PC-3 (cell line): ENCODE data around the gene MACROD2. TPM values are rescaled to one million over a fixed set of nuclear protein-coding genes. Genes with fewer than 3 reads are reported as not detected.

ENCODE experiments used
- ATAC-seq: fragments of 200-7000 bp; cut with Tn5 transposase; 2 replicates; pipeline ENCODE4 v1.9.1; 2020; ENCODE audit warnings: mild to moderate bottlenecking, moderate library complexity
- BruUV-seq: library from RNA; stranded (reverse); fragments of 400-500 nt; replicated peaks from 2 replicates; lab custom pipeline; 2021; lab: Mats Ljungman, UMichigan
- CTCF ChIA-PET: fragments of 300-600 bp; sonication (Branson Sonifier 250); formaldehyde crosslinking; loops from one replicate; lab custom pipeline; 2022; ENCODE audit warnings: antibody characterized with exemption; lab: Charles Lee
- POLR2A ChIA-PET: fragments of 300-600 bp; sonication (Branson Sonifier 250); formaldehyde crosslinking; loops from one replicate; lab custom pipeline; 2022; ENCODE audit warnings: antibody characterized with exemption; ENCODE audit not compliant: unreplicated experiment; lab: Charles Lee
- DNase-seq: peaks from one replicate; pipeline ENCODE4 v3.0.0-alpha.2; 2015
- H2AFZ ChIP-seq: fragments of 300-600 bp; sonication (generic); 2 replicates; pipeline ENCODE4 v1.6.0; 2016; ENCODE audit warnings: antibody characterized with exemption, low read length
- H3F3A ChIP-seq: fragments of 300-600 bp; sonication (generic); one replicate; pipeline ENCODE4 v1.6.0; 2017; ENCODE audit warnings: antibody characterized with exemption, low read length, control low read depth, mild to moderate bottlenecking; ENCODE audit not compliant: unreplicated experiment
- H3K27ac ChIP-seq: fragments of 300-600 bp; sonication (generic); 2 replicates; pipeline ENCODE4 v1.5.1; 2016; ENCODE audit warnings: mild to moderate bottlenecking, low read length
- H3K27me3 ChIP-seq: fragments of 300-600 bp; sonication (generic); 2 replicates; pipeline ENCODE4 v1.6.1; 2016; ENCODE audit warnings: low read length, mixed read lengths
- H3K36me3 ChIP-seq: fragments of 300-600 bp; sonication (generic); 2 replicates; pipeline ENCODE4 v1.6.1; 2016; ENCODE audit warnings: low read depth, mixed run types, low read length, mixed read lengths
- H3K4me1 ChIP-seq: fragments of 300-600 bp; sonication (generic); 2 replicates; pipeline ENCODE4 v1.5.1; 2016; ENCODE audit warnings: low read length; ENCODE audit not compliant: insufficient read depth
- H3K4me2 ChIP-seq: fragments of 300-600 bp; sonication (generic); 2 replicates; pipeline ENCODE4 v1.6.0; 2016; ENCODE audit warnings: low read length
- H3K4me3 ChIP-seq: fragments of 300-600 bp; sonication (generic); 2 replicates; pipeline ENCODE4 v1.5.1; 2016; ENCODE audit warnings: mild to moderate bottlenecking, low read length, mixed read lengths
- H3K79me2 ChIP-seq: fragments of 300-600 bp; sonication (generic); 2 replicates; pipeline ENCODE4 v1.6.1; 2017; ENCODE audit warnings: low read length, mixed read lengths
- H3K9ac ChIP-seq: fragments of 300-600 bp; sonication (generic); 2 replicates; pipeline ENCODE4 v1.6.0; 2016; ENCODE audit warnings: mild to moderate bottlenecking, low read length
- H3K9me2 ChIP-seq: fragments of 300-600 bp; sonication (generic); replicated peaks from 2 replicates; pipeline ENCODE4 v1.6.1; 2016; ENCODE audit warnings: mixed run types, low read length, mixed read lengths
- H3K9me3 ChIP-seq: fragments of 300-600 bp; sonication (generic); 2 replicates; pipeline ENCODE4 v1.6.1; 2016; ENCODE audit warnings: low read length, mixed read lengths
- H4K20me1 ChIP-seq: fragments of 300-600 bp; sonication (generic); 2 replicates; pipeline ENCODE4 v1.6.1; 2016; ENCODE audit warnings: low read length, mixed read lengths
- CTCF ChIP-seq: fragments of 300-600 bp; sonication (generic); conservative IDR thresholded peaks from 2 replicates; pipeline ENCODE4 v1.5.1; 2017; ENCODE audit warnings: antibody characterized with exemption, low read depth, mild to moderate bottlenecking, low read length
- EZH2 ChIP-seq: fragments of 300-600 bp; sonication (generic); IDR thresholded peaks from one replicate; pipeline ENCODE4 v1.6.1; 2017; ENCODE audit warnings: antibody characterized with exemption, mild to moderate bottlenecking, low read length; ENCODE audit not compliant: unreplicated experiment
- EZH2phosphoT487 ChIP-seq: fragments of 300-600 bp; sonication (generic); IDR thresholded peaks from 2 replicates; pipeline ENCODE4 v1.6.1; 2018; ENCODE audit warnings: mild to moderate bottlenecking, antibody characterized with exemption, low read length, borderline replicate concordance
- intact Hi-C: fragments of 100-400 bp; cut with micrococcal nuclease; formaldehyde crosslinking; loops from 2 replicates; pipeline ENCODE4 v1.9.0; 2023
- total RNA-seq: library from RNA; depleted of rRNA; stranded (reverse); fragments of >200 nt; gene quantifications from 2 replicates; pipeline ENCODE4 v1.2.3, GENCODE V29; 2014

The MACROD2 gene
- total RNA-seq, 1 experiment from 2014 or later: 3.1 TPM

- Histone ChIP-seq H2AFZ (no peak overlapping the region), H3K9me3 (no peaks in the 10 kb centered on the region), H3K27ac (peak overlapping the region; percentile 6; the same call in 1 of the 2 replicates), H3K9me2 (no peaks in the 10 kb centered on the region), H3K4me3 (no peak overlapping the region), H3K27me3 (no peaks in the 10 kb centered on the region), H4K20me1 (no peaks in the 10 kb centered on the region), H3K36me3 (no peaks in the 10 kb centered on the region), H3K4me1 (peaks cover 22% of the 10 kb centered on the region), H3K9ac (no peak overlapping the region), H3K4me2 (no peak overlapping the region), H3F3A (no peaks in the 10 kb centered on the region), H3K79me2 (no peaks in the 10 kb centered on the region)
- no peak for TF ChIP-seq CTCF
- no peak for TF ChIP-seq EZH2phosphoT487
- no peak for TF ChIP-seq EZH2
- CTCF ChIA-PET: interaction anchor here (0.7 kb wide), 1 partner anchor 66 kb away, joined by 3 read pairs; no protein-coding TSS in a partner anchor
- POLR2A ChIA-PET: no interaction called here
- BruUV-seq: no TSS peak
- intact Hi-C loops: no loop called here
- ATAC-seq (peak; percentile 51), DNase-seq (peak; percentile 68)
Measured at GRCh38 chr20:15582146-15582760, 1586.9 kb downstream of the MACROD2 start.

GRCh38 chr20:15584507-15584906 lies 1589.2 kb downstream of the MACROD2 start:
- no peaks in the 10 kb centered on the region for H3K27me3 ChIP-seq
- ATAC-seq (no peak), DNase-seq (no peak)
- H3F3A ChIP-seq: no peaks in the 10 kb centered on the region
- TF ChIP-seq EZH2 (no peak), EZH2phosphoT487 (no peak)
- intact Hi-C loops: no loop called here
- H3K36me3 ChIP-seq: no peaks in the 10 kb centered on the region
- H4K20me1 ChIP-seq: no peaks in the 10 kb centered on the region
- BruUV-seq: no TSS peak
- no peak overlapping the region for H3K9ac ChIP-seq
- no peaks in the 10 kb centered on the region for H3K9me2 ChIP-seq
- no peak overlapping the region for H2AFZ ChIP-seq
- H3K79me2 ChIP-seq: no peaks in the 10 kb centered on the region
- ChIA-PET CTCF (interaction anchor here (0.5 kb wide), 1 partner anchor 81 kb away, joined by 3 read pairs; no protein-coding TSS in a partner anchor), POLR2A (no interaction called here)
- H3K4me3 ChIP-seq: no peak overlapping the region
- no peak overlapping the region for H3K4me2 ChIP-seq
- peaks cover 10% of the 10 kb centered on the region for H3K4me1 ChIP-seq
- no peaks in the 10 kb centered on the region for H3K9me3 ChIP-seq
- H3K27ac ChIP-seq: no peak overlapping the region

- ChIA-PET POLR2A (no interaction called here), CTCF (no interaction called here)
- H4K20me1 ChIP-seq: no peaks in the 10 kb centered on the region
- DNase-seq: no peak
- H3K4me2 ChIP-seq: no peak overlapping the region
- no peaks in the 10 kb centered on the region for H3K27me3 ChIP-seq
- no peaks in the 10 kb centered on the region for H3F3A ChIP-seq
- H3K36me3 ChIP-seq: no peaks in the 10 kb centered on the region
- intact Hi-C loops: no loop called here
- TF ChIP-seq EZH2: no peak
- TF ChIP-seq CTCF: no peak
- no peak for TF ChIP-seq EZH2phosphoT487
- H3K9me3 ChIP-seq: no peaks in the 10 kb centered on the region
- H3K27ac ChIP-seq: no peak overlapping the region
- no peaks in the 10 kb centered on the region for H3K4me1 ChIP-seq
- no peak overlapping the region for H3K4me3 ChIP-seq
- BruUV-seq: no TSS peak
- H2AFZ ChIP-seq: no peak overlapping the region
- no peaks in the 10 kb centered on the region for H3K9me2 ChIP-seq
- H3K79me2 ChIP-seq: no peaks in the 10 kb centered on the region
- ATAC-seq: no peak
- no peak overlapping the region for H3K9ac ChIP-seq
Measured at GRCh38 chr20:15593081-15593480, 1597.8 kb downstream of the MACROD2 start.
